H1 (cell line): ENCODE results near the gene ALKAL2. TPM values are rescaled to one million over a fixed set of nuclear protein-coding genes. Genes with fewer than 3 reads are reported as not detected.
A peak's percentile ranks its signal among the peaks of the same experiment; 100 is the strongest.

Source experiments
- CTCF ChIA-PET: fragments of 300-600 bp; sonication (Branson Sonifier 250); formaldehyde crosslinking; loops from one replicate; lab custom pipeline; 2021; ENCODE audit not compliant: partially characterized antibody; lab: Charles Lee
- POLR2A ChIA-PET: fragments of 300-600 bp; sonication (Branson Sonifier 250); formaldehyde crosslinking; loops from one replicate; lab custom pipeline; 2021; ENCODE audit warnings: inconsistent platforms; ENCODE audit not compliant: partially characterized antibody; lab: Charles Lee
- DNase-seq, 2 experiments: peaks; one replicate each; pipeline versions ENCODE4 v3.0.0 to v3.0.0-alpha.2; 2010 to 2022; ENCODE audit warnings: low spot score in 2 of 2, low read depth in 1 of 2, mixed read lengths in 1 of 2
- FAIRE-seq: peaks from 2 replicates; lab custom pipeline; 2011; peaks lifted over from hg19 to GRCh38; lab: Jason Lieb, UNC
- H2AFZ ChIP-seq: 2 replicates; pipeline ENCODE4 v1.8.1; 2012; ENCODE audit warnings: low read length, inconsistent platforms
- H2AK5ac ChIP-seq: 2 replicates; pipeline ENCODE4 v1.6.1; 2013; ENCODE audit warnings: low read depth, low read length
- H2BK120ac ChIP-seq: replicated peaks from 2 replicates; pipeline ENCODE3; 2013; ENCODE audit warnings: low read depth, low read length, inconsistent platforms
- H2BK12ac ChIP-seq: 2 replicates; pipeline ENCODE4 v1.6.1; 2013; ENCODE audit warnings: low read depth, low read length
- H2BK15ac ChIP-seq: 2 replicates; pipeline ENCODE4 v1.6.1; 2013; ENCODE audit warnings: low read length
- H2BK20ac ChIP-seq: 2 replicates; pipeline ENCODE4 v1.6.1; 2013; ENCODE audit warnings: low read length
- H2BK5ac ChIP-seq: 2 replicates; pipeline ENCODE4 v1.6.1; 2013; ENCODE audit warnings: low read depth, low read length
- H3K14ac ChIP-seq: 2 replicates; pipeline ENCODE4 v1.6.1; 2013; ENCODE audit warnings: inconsistent platforms; ENCODE audit not compliant: insufficient read length
- H3K18ac ChIP-seq: 2 replicates; pipeline ENCODE4 v1.6.1; 2013; ENCODE audit warnings: low read length; ENCODE audit errors: extremely low read depth
- H3K23ac ChIP-seq: 2 replicates; pipeline ENCODE4 v1.6.1; 2013; ENCODE audit warnings: inconsistent platforms; ENCODE audit not compliant: insufficient read length
- H3K23me2 ChIP-seq: 2 replicates; pipeline ENCODE4 v1.6.1; 2013; ENCODE audit warnings: low read depth, low read length
- H3K27ac ChIP-seq: 2 replicates; pipeline ENCODE4 v1.6.1; 2011; ENCODE audit warnings: low read depth, low read length, inconsistent platforms
- H3K27me3 ChIP-seq, 4 experiments: replicated peaks in 1 of 4; 1 replicate in 1 of 4; 2 replicates in 3 of 4; pipeline versions ENCODE4 v1.6.1 to v1.8.1; 2011 to 2013; ENCODE audit warnings: low read length in 3 of 4, mild to moderate bottlenecking in 3 of 4, inconsistent platforms in 2 of 4, mixed read lengths in 2 of 4, moderate library complexity in 1 of 4; ENCODE audit not compliant: control insufficient read depth in 3 of 4, insufficient read depth in 3 of 4; ENCODE audit errors: extremely low read depth in 1 of 4
- H3K36me3 ChIP-seq, 4 experiments: 2 replicates each; pipeline versions ENCODE4 v1.6.1 to v1.8.1; 2011 to 2013; ENCODE audit warnings: mild to moderate bottlenecking in 4 of 4, low read length in 3 of 4, moderate library complexity in 2 of 4, control low read depth in 1 of 4, inconsistent platforms in 1 of 4; ENCODE audit not compliant: insufficient read depth in 4 of 4, control insufficient read depth in 2 of 4
- H3K4ac ChIP-seq: replicated peaks from 2 replicates; pipeline ENCODE3; 2013; ENCODE audit warnings: low read length, low read depth, mixed read lengths, inconsistent platforms; ENCODE audit not compliant: insufficient read length
- H3K4me1 ChIP-seq, 4 experiments: replicated peaks in 1 of 4; 1 replicate in 1 of 4; 2 replicates in 3 of 4; pipeline versions ENCODE4 v1.6.1 to v1.8.1; 2011 to 2013; ENCODE audit warnings: low read length in 3 of 4, inconsistent platforms in 2 of 4, mixed read lengths in 1 of 4; ENCODE audit not compliant: insufficient read depth in 4 of 4, control insufficient read depth in 3 of 4
- H3K4me2 ChIP-seq, 2 experiments: 2 replicates each; pipeline versions ENCODE4 v1.6.1 to v1.8.1; 2011 to 2013; ENCODE audit warnings: low read depth in 2 of 2, low read length in 2 of 2, control low read depth in 1 of 2, inconsistent platforms in 1 of 2, mild to moderate bottlenecking in 1 of 2; ENCODE audit not compliant: insufficient read depth in 1 of 2
- H3K4me3 ChIP-seq, 4 experiments: fragments of 200-600, 300-600 bp in 1 of 4; sonication (generic), shearing (Covaris generic), sonication (Bioruptor Twin) in 1 of 4; 2 replicates each; pipeline versions ENCODE4 v1.5.1 to v1.8.1; 2011 to 2016; ENCODE audit warnings: low read length in 4 of 4, low read depth in 3 of 4, control low read depth in 2 of 4, inconsistent platforms in 2 of 4, mild to moderate bottlenecking in 2 of 4, mixed read lengths in 1 of 4, moderate library complexity in 1 of 4; ENCODE audit not compliant: insufficient read depth in 2 of 4; ENCODE audit errors: extremely low read depth in 1 of 4
- H3K56ac ChIP-seq: replicated peaks from 2 replicates; pipeline ENCODE3; 2013; ENCODE audit warnings: low read depth, mild to moderate bottlenecking, mixed read lengths, low read length, inconsistent platforms; ENCODE audit not compliant: insufficient read length
- H3K79me1 ChIP-seq: 2 replicates; pipeline ENCODE4 v1.6.1; 2013; ENCODE audit warnings: low read depth, low read length, control low read depth
- H3K79me2 ChIP-seq, 2 experiments: 2 replicates each; pipeline versions ENCODE4 v1.6.1 to v1.8.1; 2012 to 2013; ENCODE audit warnings: low read length in 2 of 2, mild to moderate bottlenecking in 2 of 2, inconsistent platforms in 1 of 2; ENCODE audit not compliant: insufficient read depth in 2 of 2, control insufficient read depth in 1 of 2
- H3K9ac ChIP-seq, 4 experiments: replicated peaks in 1 of 4; 1 replicate in 1 of 4; 2 replicates in 3 of 4; pipeline versions ENCODE4 v1.6.1 to v1.8.1; 2011 to 2013; ENCODE audit warnings: low read depth in 3 of 4, low read length in 3 of 4, control low read depth in 2 of 4, mild to moderate bottlenecking in 2 of 4, moderate library complexity in 2 of 4, inconsistent platforms in 1 of 4; ENCODE audit errors: extremely low read depth in 1 of 4
- H3K9me3 ChIP-seq, 2 experiments: 2 replicates each; pipeline versions ENCODE4 v1.6.1 to v1.8.1; 2012 to 2013; ENCODE audit warnings: mild to moderate bottlenecking in 2 of 2, moderate library complexity in 2 of 2, control low read depth in 1 of 2, inconsistent platforms in 1 of 2, low read depth in 1 of 2, low read length in 1 of 2, mixed read lengths in 1 of 2; ENCODE audit not compliant: insufficient read depth in 2 of 2
- H4K20me1 ChIP-seq, 2 experiments: replicated peaks in 1 of 2; 2 replicates each; pipeline versions ENCODE3 to v1.8.1; 2011 to 2013; ENCODE audit warnings: inconsistent platforms in 2 of 2, low read length in 2 of 2, mild to moderate bottlenecking in 1 of 2; ENCODE audit not compliant: insufficient read depth in 2 of 2, control insufficient read depth in 1 of 2
- H4K5ac ChIP-seq: 2 replicates; pipeline ENCODE4 v1.6.1; 2013; ENCODE audit warnings: low read length, low read depth, mixed read lengths, inconsistent platforms; ENCODE audit not compliant: insufficient read length
- H4K8ac ChIP-seq: 2 replicates; pipeline ENCODE4 v1.8.0; 2013; ENCODE audit warnings: mild to moderate bottlenecking, moderate library complexity, low read length, inconsistent platforms; ENCODE audit not compliant: insufficient read depth; ENCODE audit errors: extremely low read depth
- H4K91ac ChIP-seq: replicated peaks from 2 replicates; pipeline ENCODE3; 2013; ENCODE audit warnings: low read length, mixed read lengths, inconsistent platforms; ENCODE audit not compliant: insufficient read length
- KDM4A ChIP-seq: IDR thresholded peaks from one replicate; pipeline ENCODE4 v1.7.1; 2012; ENCODE audit warnings: low read depth, mild to moderate bottlenecking, moderate library complexity, low read length, inconsistent platforms; ENCODE audit not compliant: severe bottlenecking
- RFX5 ChIP-seq: IDR thresholded peaks from 2 replicates; pipeline ENCODE4 v1.6.1; 2011; ENCODE audit warnings: low read depth, low read length, improper control_type of control experiment, borderline replicate concordance
- WGBS, 2 experiments: shearing (Covaris generic) in 1 of 2; methylation state at CpG; one replicate each; pipeline versions ENCODE4 v1.1.6 to v1.1.7; 2013 to 2015; ENCODE audit warnings: low lambda C conversion rate in 2 of 2, mixed read lengths in 2 of 2, inconsistent platforms in 1 of 2, low coverage in 1 of 2, missing lambda C conversion rate in 1 of 2; ENCODE audit not compliant: insufficient replicate concordance in 2 of 2, insufficient coverage in 1 of 2, insufficient read length in 1 of 2; ENCODE audit errors: extremely low coverage in 1 of 2, missing lambda C conversion rate in 1 of 2; 5-methylcytosine and 5-hydroxymethylcytosine counted together
- polyA plus RNA-seq, 7 experiments: library from polyadenylated mRNA; depleted of rRNA in 3 of 7; stranded (reverse) in 5 of 7; unstranded in 2 of 7; fragments of >200 nt in 5 of 7; fragments of 200-250 nt in 2 of 7; gene quantifications; 1 replicate in 5 of 7; 2 replicates in 1 of 7; 4 replicates in 1 of 7; pipeline versions ENCODE4 v1.2.1 to v1.2.3, GENCODE V29; 2011 to 2013; ENCODE audit warnings: missing spikeins in 2 of 7, mixed read lengths in 2 of 7
- total RNA-seq: library from RNA; stranded (reverse); fragmentation: NEBNext Ultra II Directional; extraction: Animal tissue kit (Norgen Biotek cat#: 25700); gene quantifications from 2 replicates; pipeline ENCODE4 v1.2.1, GENCODE V29; 2021

Gene ALKAL2
- total and polyA plus RNA-seq, 2 of the 8 experiments (the other 6 are each of a cell fraction or from before 2014, with no cell fraction given), result 4.6 to 11.5 TPM

- Histone ChIP-seq H3K14ac (no peak overlapping the region), H2BK12ac (peak overlapping the region; percentile 97; the same call in 1 of the 2 replicates), H3K79me1 (no peaks in the 10 kb centered on the region; the same call in 1 of the 2 replicates), H3K4me3 (peak overlapping the region in 1 of 4 experiments; percentile 70; a peak in 1 of 8 replicates), H4K5ac (no peak overlapping the region), H2BK20ac (peak overlapping the region; percentile 43; the same call in 1 of the 2 replicates), H3K23ac (no peak overlapping the region), H3K4ac (no peak overlapping the region), H2BK120ac (no peak overlapping the region), H4K20me1 (peaks cover 2 to 13% of the 10 kb centered on the region in 2 experiments), H3K9me3 (no peaks in the 10 kb centered on the region), H3K27me3 (peaks cover 9 to 41% (median 29%) of the 10 kb centered on the region in 4 experiments), H3K56ac (no peak overlapping the region), H4K8ac (no peak overlapping the region), H2AFZ (no peak overlapping the region), H3K4me2 (peak overlapping the region; percentile 38 to 85; a peak in 3 of 4 replicates), H3K9ac (no peak overlapping the region), H3K4me1 (peaks cover 6 to 29% (median 20%) of the 10 kb centered on the region in 4 experiments), H3K23me2 (peaks cover 8% of the 10 kb centered on the region; the same call in 1 of the 2 replicates), H2BK5ac (peak overlapping the region; percentile 61; the same call in 1 of the 2 replicates), H3K36me3 (peaks cover 0 to 18% (median 10%) of the 10 kb centered on the region in 4 experiments; a peak in 6 of 8 replicates), H2AK5ac (peak overlapping the region; percentile 30; the same call in 1 of the 2 replicates), H3K27ac (no peak overlapping the region), H4K91ac (no peak overlapping the region), H2BK15ac (peak overlapping the region; percentile 95; the same call in 1 of the 2 replicates), H3K18ac (no peak overlapping the region), H3K79me2 (0 out of 4 replicates have a peak, but pooled peaks cover 0 to 3% of the 10 kb centered on the region in 2 experiments)
- ChIA-PET CTCF (interaction anchor here (0.6 to 5.1 kb wide), 5 partner anchors 12 to 273 kb away, joined by 3 to 28 read pairs (median 4); no protein-coding TSS in a partner anchor), POLR2A (interaction anchor here (0.7 to 2.1 kb wide), 8 partner anchors 11 to 220 kb away, joined by 3 to 6 read pairs (median 4); no protein-coding TSS in a partner anchor)
- DNase-seq (no peak), FAIRE-seq (no peak)
- TF ChIP-seq KDM4A (no peak), RFX5 (no peak)
- 71% methylated on average over 13 of the region's 13 CpGs; no CpG with 5 or more reads in 1 of the 2 experiments for WGBS, 2 experiments
Observed at GRCh38 chr2:284896-285492, 2.9 kb downstream of the ALKAL2 start.
